ENCODE measurements around the gene UNC5A. TPM values are rescaled to one million over a fixed set of nuclear protein-coding genes. Genes with fewer than 3 reads are reported as not detected.

The UNC5A gene
- total and polyA plus RNA-seq, 3 donors from 2014 or later, result 1.7 to 2.0 (median 1.8) TPM

- Histone ChIP-seq H3K27me3 (no peaks in the 10 kb centered on the region), H3K36me3 (ENCODE audit: low read depth, missing control alignments) (no peaks in the 10 kb centered on the region), H3K4me3 (no peak overlapping the region), H3K4me1 (no peaks in the 10 kb centered on the region), H3K27ac (no peak overlapping the region), H3K9me3 (no peaks in the 10 kb centered on the region)
- WGBS, 2 donors, result 82 to 83% methylated on average over 12 of the region's 12 CpGs
- DNase-seq, result no peak
- TF ChIP-seq POLR2A (IDR thresholded peaks at IDR 0.05) (no peak), CTCF (IDR thresholded peaks at IDR 0.05) (no peak)
- intact Hi-C loops (cut with DNase I; ENCODE audit: low total_unique reads), result no loop called here
Observed at GRCh38 chr5:176799488-176799887, 10.9 kb upstream of the UNC5A start.

GRCh38 chr5:176800024-176800423 is 10.3 kb upstream of the UNC5A start:
- H3K4me3 ChIP-seq, result no peak overlapping the region
- WGBS, 2 donors, result 91 to 100% methylated on average over 3 to 6 of the region's 6 CpGs
- no peaks in the 10 kb centered on the region for H3K4me1 ChIP-seq
- H3K9me3 ChIP-seq, result no peaks in the 10 kb centered on the region
- DNase-seq, result no peak
- intact Hi-C loops (cut with DNase I; ENCODE audit: low total_unique reads), result no loop called here
- H3K36me3 ChIP-seq (ENCODE audit: low read depth, missing control alignments), result no peaks in the 10 kb centered on the region
- no peak overlapping the region for H3K27ac ChIP-seq
- H3K27me3 ChIP-seq, result no peaks in the 10 kb centered on the region
- TF ChIP-seq POLR2A (IDR thresholded peaks at IDR 0.05), result no peak
- TF ChIP-seq CTCF (IDR thresholded peaks at IDR 0.05), result no peak

- intact Hi-C loops (cut with DNase I; ENCODE audit: low total_unique reads), result no loop called here
- Histone ChIP-seq H3K4me3 (no peak overlapping the region), H3K9me3 (no peaks in the 10 kb centered on the region), H3K36me3 (ENCODE audit: low read depth, missing control alignments) (no peaks in the 10 kb centered on the region), H3K27ac (no peak overlapping the region), H3K27me3 (no peaks in the 10 kb centered on the region), H3K4me1 (no peaks in the 10 kb centered on the region)
- TF ChIP-seq POLR2A (IDR thresholded peaks at IDR 0.05) (no peak), CTCF (IDR thresholded peaks at IDR 0.05) (no peak)
- 85 to 86% methylated on average over 6 to 8 of the region's 8 CpGs for WGBS, 2 donors
- DNase-seq, result no peak
Observed at GRCh38 chr5:176802116-176802784, 8.1 kb upstream of the UNC5A start.

- no peaks in the 10 kb centered on the region for H3K27me3 ChIP-seq
Observed at GRCh38 chr5:176803068-176803942, 7.1 kb upstream of the UNC5A start.

More at GRCh38 chr5:176803068-176803942, 7.1 kb upstream of the UNC5A start:
- Histone ChIP-seq H3K4me1 (no peaks in the 10 kb centered on the region), H3K9me3 (no peaks in the 10 kb centered on the region), H3K36me3 (ENCODE audit: low read depth, missing control alignments) (no peaks in the 10 kb centered on the region), H3K4me3 (no peak overlapping the region), H3K27ac (no peak overlapping the region)
- DNase-seq, result no peak
- intact Hi-C loops (cut with DNase I; ENCODE audit: low total_unique reads), result no loop called here
- TF ChIP-seq POLR2A (IDR thresholded peaks at IDR 0.05) (no peak), CTCF (IDR thresholded peaks at IDR 0.05) (no peak)
- WGBS, 2 donors, result 47 to 49% methylated on average over 24 of the region's 24 CpGs

Data from testis (tissue), 3 donors.